Fibroblast of skin of scalp (primary cell): ENCODE measurements around the gene RAB8A.
"Not testable (repeated sequence)": the region's sequence is repeated elsewhere in the genome, so short reads cannot be mapped to it uniquely, and the experiment has no call there.

ENCODE experiments used
- DNase-seq: peaks from one replicate; pipeline ENCODE4 v3.0.0-alpha.2; 2013

RAB8A gene

GRCh38 chr19:16143399-16144215 is 31.9 kb downstream of the RAB8A start, which contains the start of gene HSH2D:
HSH2D (plus strand) TSS chr19:16143685; CDS start chr19:16148751, 5,066 bp downstream.
- no peak for DNase-seq

- no peak for DNase-seq
Observed at GRCh38 chr19:16144216-16144581, 32.5 kb downstream of the RAB8A start.

GRCh38 chr19:16146112-16146511 is 34.4 kb downstream of the RAB8A start:
- DNase-seq = no peak

GRCh38 chr19:16148443-16149229 is 36.9 kb downstream of the RAB8A start:
- DNase-seq = no peak

- no peak for DNase-seq
Observed at GRCh38 chr19:16153582-16154336, 42.1 kb downstream of the RAB8A start.

- DNase-seq = no peak
Observed at GRCh38 chr19:16154557-16154956, 42.9 kb downstream of the RAB8A start.

GRCh38 chr19:16155128-16155527 is 43.4 kb downstream of the RAB8A start:
- DNase-seq = no peak

GRCh38 chr19:16156904-16157303 is 45.2 kb downstream of the RAB8A start:
- no peak for DNase-seq

- DNase-seq = no peak
Observed at GRCh38 chr19:16157601-16158000, 45.9 kb downstream of the RAB8A start.

GRCh38 chr19:16159655-16160054 is 48.0 kb downstream of the RAB8A start:
- no peak for DNase-seq

GRCh38 chr19:16160445-16160942 is 48.8 kb downstream of the RAB8A start:
- no peak for DNase-seq

GRCh38 chr19:16160943-16161560 is 49.4 kb downstream of the RAB8A start:
- peak; percentile 62 for DNase-seq

GRCh38 chr19:16161840-16162239 is 50.2 kb downstream of the RAB8A start:
- DNase-seq = peak; percentile 31

- no peak for DNase-seq
Observed at GRCh38 chr19:16164222-16164890, 52.7 kb downstream of the RAB8A start.

GRCh38 chr19:16166417-16166816 is 54.7 kb downstream of the RAB8A start:
- DNase-seq = no peak

GRCh38 chr19:16167055-16167454 is 55.4 kb downstream of the RAB8A start:
- DNase-seq = no peak

- DNase-seq = no peak
Observed at GRCh38 chr19:16168465-16169081, 56.9 kb downstream of the RAB8A start.

- DNase-seq = no peak
Observed at GRCh38 chr19:16170134-16170533, 58.4 kb downstream of the RAB8A start.

GRCh38 chr19:16175954-16176353 is 64.3 kb downstream of the RAB8A start:
- no peak for DNase-seq

GRCh38 chr19:16178866-16179265 is 67.2 kb downstream of the RAB8A start:
- DNase-seq = not testable (repeated sequence)

GRCh38 chr19:16180611-16181010 is 68.9 kb downstream of the RAB8A start:
- peak; percentile 95 for DNase-seq
